WTC11 (cell line): ENCODE measurements around the gene VPS4A. TPM values are rescaled to one million over a fixed set of nuclear protein-coding genes. Genes with fewer than 3 reads are reported as not detected.
A peak's percentile ranks its signal among the peaks of the same experiment; 100 is the strongest.

Experiments
- FOXK1 ChIP-seq: sonication (generic); formaldehyde crosslinking; IDR thresholded peaks from 2 replicates; pipeline ENCODE4 v1.8.0; 2022; ENCODE audit warnings: mild to moderate bottlenecking, moderate library complexity, missing genetic modification reagents
- GABPB1 ChIP-seq: sonication (generic); formaldehyde crosslinking; IDR thresholded peaks from 2 replicates; pipeline ENCODE4 v1.8.1; 2023; ENCODE audit warnings: mild to moderate bottlenecking, missing genetic modification reagents
- JAZF1 ChIP-seq: fragments of 250-450 bp; sonication (Bioruptor Pico); IDR thresholded peaks from 2 replicates; pipeline ENCODE4 v1.9.0; 2021; ENCODE audit warnings: moderate library complexity, mild to moderate bottlenecking, inconsistent platforms
- MYBL2 ChIP-seq: sonication (generic); formaldehyde crosslinking; IDR thresholded peaks from 2 replicates; pipeline ENCODE4 v1.8.1; 2023; ENCODE audit warnings: mild to moderate bottlenecking, moderate library complexity, missing genetic modification reagents
- PRRX2 ChIP-seq: fragments of 250-450 bp; sonication (Bioruptor Pico); IDR thresholded peaks from 2 replicates; pipeline ENCODE4 v1.8.0; 2021; ENCODE audit warnings: mild to moderate bottlenecking
- SMAD3 ChIP-seq: sonication (generic); formaldehyde crosslinking; IDR thresholded peaks from 2 replicates; pipeline ENCODE4 v1.8.0; 2022; ENCODE audit warnings: missing genetic modification reagents, mild to moderate bottlenecking, borderline replicate concordance
- TCF7 ChIP-seq: sonication (generic); formaldehyde crosslinking; IDR thresholded peaks from 2 replicates; pipeline ENCODE4 v1.8.0; 2022; ENCODE audit warnings: mild to moderate bottlenecking, low read depth, missing genetic modification reagents, moderate library complexity
- ZNF121 ChIP-seq: sonication (generic); formaldehyde crosslinking; IDR thresholded peaks from 2 replicates; pipeline ENCODE4 v1.8.0; 2023; ENCODE audit warnings: missing genetic modification reagents
- ZNF232 ChIP-seq: sonication (generic); formaldehyde crosslinking; IDR thresholded peaks from 2 replicates; pipeline ENCODE4 v1.8.0; 2022; ENCODE audit warnings: mild to moderate bottlenecking, missing genetic modification reagents
- ZNF423 ChIP-seq: fragments of 250-450 bp; sonication (Bioruptor Pico); IDR thresholded peaks from 2 replicates; pipeline ENCODE4 v2.1.2; 2022; ENCODE audit warnings: mild to moderate bottlenecking, moderate library complexity
- total RNA-seq: library from RNA; stranded (reverse); gene quantifications from 3 replicates; pipeline ENCODE4 v1.2.3, GENCODE V29; 2021
- TF ChIP-seq, protein P1 (sequence below): sonication (generic); formaldehyde crosslinking; IDR thresholded peaks from 2 replicates; pipeline ENCODE4 v1.8.1; 2023; ENCODE audit warnings: mild to moderate bottlenecking, missing genetic modification reagents
- TF ChIP-seq, protein P2 (sequence below): sonication (generic); formaldehyde crosslinking; IDR thresholded peaks from 2 replicates; pipeline ENCODE4 v1.8.0; 2023; ENCODE audit warnings: mild to moderate bottlenecking, missing genetic modification reagents
- TF ChIP-seq, protein P3 (sequence below): sonication (generic); formaldehyde crosslinking; IDR thresholded peaks from 2 replicates; pipeline ENCODE4 v1.8.1; 2022; ENCODE audit warnings: mild to moderate bottlenecking, missing genetic modification reagents, moderate library complexity, borderline replicate concordance
- TF ChIP-seq, protein P4 (sequence below): fragments of 250-450 bp; sonication (Bioruptor Pico); conservative IDR thresholded peaks from 2 replicates; pipeline ENCODE4 v1.9.0; 2021; ENCODE audit warnings: mild to moderate bottlenecking
- TF ChIP-seq, protein P5 (sequence below): sonication (generic); formaldehyde crosslinking; IDR thresholded peaks from 2 replicates; pipeline ENCODE4 v1.8.1; 2022; ENCODE audit warnings: low read depth, missing genetic modification reagents, borderline replicate concordance
- TF ChIP-seq, protein P6 (sequence below): fragments of 250-450 bp; sonication (Bioruptor Pico); IDR thresholded peaks from 2 replicates; pipeline ENCODE4 v1.9.0; 2021; ENCODE audit warnings: mild to moderate bottlenecking, borderline replicate concordance
- TF ChIP-seq, protein P7 (sequence below): fragments of 250-450 bp; sonication (Bioruptor Pico); IDR thresholded peaks from 2 replicates; pipeline ENCODE4 v1.9.0; 2021; ENCODE audit warnings: moderate library complexity, mild to moderate bottlenecking, inconsistent platforms, borderline replicate concordance
- TF ChIP-seq, protein P8 (sequence below): fragments of 250-450 bp; sonication (Bioruptor Pico); IDR thresholded peaks from 2 replicates; pipeline ENCODE4 v1.9.0; 2021; ENCODE audit warnings: mild to moderate bottlenecking
- TF ChIP-seq, protein P9 (sequence below): sonication (generic); formaldehyde crosslinking; IDR thresholded peaks from 2 replicates; pipeline ENCODE4 v1.8.1; 2022; ENCODE audit warnings: mild to moderate bottlenecking, moderate library complexity, missing genetic modification reagents
- TF ChIP-seq, protein P10 (sequence below): sonication (generic); formaldehyde crosslinking; IDR thresholded peaks from 2 replicates; pipeline ENCODE4 v1.8.1; 2022; ENCODE audit warnings: low read depth, mild to moderate bottlenecking, moderate library complexity, missing genetic modification reagents, borderline replicate concordance

VPS4A gene
- total RNA-seq, 1 experiment from 2014 or later = 28.3 TPM

DNA sequence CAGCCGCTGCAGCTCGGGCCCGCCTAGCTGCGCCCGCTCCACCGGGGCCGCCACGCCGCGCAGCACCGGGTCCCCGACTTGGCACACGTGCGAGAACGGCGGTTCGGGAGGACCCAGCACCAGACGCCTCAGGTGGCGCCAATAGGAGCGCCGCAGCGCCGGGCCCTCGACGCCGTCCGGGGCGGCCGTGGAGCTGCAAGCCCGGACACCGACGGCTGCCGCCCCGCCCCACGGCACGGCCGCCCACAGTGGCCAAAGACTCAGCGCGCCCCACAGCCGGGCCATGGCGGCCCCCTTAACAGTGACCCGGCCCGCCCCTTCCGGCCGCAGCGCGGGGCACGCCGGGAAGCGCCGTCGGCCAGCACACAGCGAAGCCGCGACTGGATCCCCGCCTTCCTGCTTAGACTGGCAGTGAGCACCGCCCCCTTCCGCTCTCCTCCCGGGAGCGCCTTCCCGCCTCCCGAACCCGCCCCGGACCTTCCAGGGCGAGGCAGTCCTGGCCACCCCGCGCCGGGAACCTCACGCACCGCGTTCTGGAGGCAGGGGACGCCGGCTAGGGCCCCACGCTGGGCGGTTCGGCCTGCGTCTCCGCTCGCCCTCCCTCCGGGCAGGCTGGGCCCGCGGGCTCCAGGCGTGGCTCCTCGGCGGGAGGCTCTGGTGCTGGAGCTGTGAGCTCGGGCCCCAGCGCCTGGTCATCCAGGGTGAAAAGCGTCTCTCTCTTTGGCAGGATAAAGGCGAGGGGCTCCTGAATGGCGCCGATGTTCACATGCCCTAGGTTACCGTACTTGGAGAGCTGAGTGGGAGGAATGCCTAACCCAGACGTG is 19.3 kb downstream of the VPS4A start, which contains the start of gene PDF (continued):
- TF ChIP-seq, protein P1, sequence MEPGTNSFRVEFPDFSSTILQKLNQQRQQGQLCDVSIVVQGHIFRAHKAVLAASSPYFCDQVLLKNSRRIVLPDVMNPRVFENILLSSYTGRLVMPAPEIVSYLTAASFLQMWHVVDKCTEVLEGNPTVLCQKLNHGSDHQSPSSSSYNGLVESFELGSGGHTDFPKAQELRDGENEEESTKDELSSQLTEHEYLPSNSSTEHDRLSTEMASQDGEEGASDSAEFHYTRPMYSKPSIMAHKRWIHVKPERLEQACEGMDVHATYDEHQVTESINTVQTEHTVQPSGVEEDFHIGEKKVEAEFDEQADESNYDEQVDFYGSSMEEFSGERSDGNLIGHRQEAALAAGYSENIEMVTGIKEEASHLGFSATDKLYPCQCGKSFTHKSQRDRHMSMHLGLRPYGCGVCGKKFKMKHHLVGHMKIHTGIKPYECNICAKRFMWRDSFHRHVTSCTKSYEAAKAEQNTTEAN (CRISPR knock-in tag) = peak; percentile 60; the same call in 1 of the 2 replicates
- TF ChIP-seq ZNF423 (CRISPR knock-in tag) (no peak), PRRX2 (CRISPR knock-in tag) (peak; percentile 19), ZNF121 (CRISPR knock-in tag) (peak; percentile 22; the same call in 1 of the 2 replicates), SMAD3 (CRISPR knock-in tag) (no peak), GABPB1 (CRISPR knock-in tag) (peak; percentile 74), MYBL2 (CRISPR knock-in tag) (peak; percentile 50; the same call in 1 of the 2 replicates), FOXK1 (CRISPR knock-in tag) (peak; percentile 56), TCF7 (CRISPR knock-in tag) (no peak; the same call in 1 of the 2 replicates), JAZF1 (CRISPR knock-in tag) (no peak), ZNF232 (CRISPR knock-in tag) (peak; percentile 60)
- TF ChIP-seq, protein P2, sequence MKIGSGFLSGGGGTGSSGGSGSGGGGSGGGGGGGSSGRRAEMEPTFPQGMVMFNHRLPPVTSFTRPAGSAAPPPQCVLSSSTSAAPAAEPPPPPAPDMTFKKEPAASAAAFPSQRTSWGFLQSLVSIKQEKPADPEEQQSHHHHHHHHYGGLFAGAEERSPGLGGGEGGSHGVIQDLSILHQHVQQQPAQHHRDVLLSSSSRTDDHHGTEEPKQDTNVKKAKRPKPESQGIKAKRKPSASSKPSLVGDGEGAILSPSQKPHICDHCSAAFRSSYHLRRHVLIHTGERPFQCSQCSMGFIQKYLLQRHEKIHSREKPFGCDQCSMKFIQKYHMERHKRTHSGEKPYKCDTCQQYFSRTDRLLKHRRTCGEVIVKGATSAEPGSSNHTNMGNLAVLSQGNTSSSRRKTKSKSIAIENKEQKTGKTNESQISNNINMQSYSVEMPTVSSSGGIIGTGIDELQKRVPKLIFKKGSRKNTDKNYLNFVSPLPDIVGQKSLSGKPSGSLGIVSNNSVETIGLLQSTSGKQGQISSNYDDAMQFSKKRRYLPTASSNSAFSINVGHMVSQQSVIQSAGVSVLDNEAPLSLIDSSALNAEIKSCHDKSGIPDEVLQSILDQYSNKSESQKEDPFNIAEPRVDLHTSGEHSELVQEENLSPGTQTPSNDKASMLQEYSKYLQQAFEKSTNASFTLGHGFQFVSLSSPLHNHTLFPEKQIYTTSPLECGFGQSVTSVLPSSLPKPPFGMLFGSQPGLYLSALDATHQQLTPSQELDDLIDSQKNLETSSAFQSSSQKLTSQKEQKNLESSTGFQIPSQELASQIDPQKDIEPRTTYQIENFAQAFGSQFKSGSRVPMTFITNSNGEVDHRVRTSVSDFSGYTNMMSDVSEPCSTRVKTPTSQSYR = no peak
- TF ChIP-seq, protein P3, sequence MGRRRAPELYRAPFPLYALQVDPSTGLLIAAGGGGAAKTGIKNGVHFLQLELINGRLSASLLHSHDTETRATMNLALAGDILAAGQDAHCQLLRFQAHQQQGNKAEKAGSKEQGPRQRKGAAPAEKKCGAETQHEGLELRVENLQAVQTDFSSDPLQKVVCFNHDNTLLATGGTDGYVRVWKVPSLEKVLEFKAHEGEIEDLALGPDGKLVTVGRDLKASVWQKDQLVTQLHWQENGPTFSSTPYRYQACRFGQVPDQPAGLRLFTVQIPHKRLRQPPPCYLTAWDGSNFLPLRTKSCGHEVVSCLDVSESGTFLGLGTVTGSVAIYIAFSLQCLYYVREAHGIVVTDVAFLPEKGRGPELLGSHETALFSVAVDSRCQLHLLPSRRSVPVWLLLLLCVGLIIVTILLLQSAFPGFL = no peak
- TF ChIP-seq, protein P4, sequence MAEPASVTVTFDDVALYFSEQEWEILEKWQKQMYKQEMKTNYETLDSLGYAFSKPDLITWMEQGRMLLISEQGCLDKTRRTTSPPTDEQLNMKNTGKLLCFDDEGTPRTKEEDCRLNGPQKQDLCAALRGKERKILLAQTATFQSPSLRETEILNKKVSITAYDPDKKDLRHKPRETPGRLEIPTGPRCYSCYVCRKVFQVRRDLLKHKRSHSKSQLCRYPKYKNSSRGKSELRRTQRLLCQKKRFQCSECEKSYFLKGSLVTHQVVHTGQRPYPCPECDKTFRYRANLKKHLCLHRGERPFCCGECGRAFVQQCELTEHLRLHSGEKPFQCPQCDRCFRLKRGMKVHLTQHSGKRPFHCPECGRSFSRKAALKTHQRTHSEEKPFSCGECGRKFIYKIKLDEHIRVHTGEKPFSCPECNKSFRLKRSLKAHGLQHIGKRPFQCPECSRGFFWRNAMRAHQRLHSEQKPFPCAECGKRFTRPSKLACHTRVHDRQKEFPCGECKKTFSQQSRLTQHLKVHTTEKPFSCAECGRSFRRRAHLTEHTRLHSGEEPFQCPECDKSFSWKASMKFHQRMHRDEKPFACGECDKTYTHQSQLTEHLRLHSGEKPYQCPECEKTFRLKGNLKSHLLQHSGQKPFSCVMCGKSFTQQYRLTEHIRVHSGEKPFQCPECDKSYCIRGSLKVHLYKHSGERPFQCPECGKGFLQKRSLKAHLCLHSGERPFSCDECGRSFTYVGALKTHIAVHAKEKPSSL = no peak
- TF ChIP-seq, protein P5, sequence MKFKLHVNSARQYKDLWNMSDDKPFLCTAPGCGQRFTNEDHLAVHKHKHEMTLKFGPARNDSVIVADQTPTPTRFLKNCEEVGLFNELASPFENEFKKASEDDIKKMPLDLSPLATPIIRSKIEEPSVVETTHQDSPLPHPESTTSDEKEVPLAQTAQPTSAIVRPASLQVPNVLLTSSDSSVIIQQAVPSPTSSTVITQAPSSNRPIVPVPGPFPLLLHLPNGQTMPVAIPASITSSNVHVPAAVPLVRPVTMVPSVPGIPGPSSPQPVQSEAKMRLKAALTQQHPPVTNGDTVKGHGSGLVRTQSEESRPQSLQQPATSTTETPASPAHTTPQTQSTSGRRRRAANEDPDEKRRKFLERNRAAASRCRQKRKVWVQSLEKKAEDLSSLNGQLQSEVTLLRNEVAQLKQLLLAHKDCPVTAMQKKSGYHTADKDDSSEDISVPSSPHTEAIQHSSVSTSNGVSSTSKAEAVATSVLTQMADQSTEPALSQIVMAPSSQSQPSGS (CRISPR knock-in tag) = no peak
- TF ChIP-seq, protein P6, sequence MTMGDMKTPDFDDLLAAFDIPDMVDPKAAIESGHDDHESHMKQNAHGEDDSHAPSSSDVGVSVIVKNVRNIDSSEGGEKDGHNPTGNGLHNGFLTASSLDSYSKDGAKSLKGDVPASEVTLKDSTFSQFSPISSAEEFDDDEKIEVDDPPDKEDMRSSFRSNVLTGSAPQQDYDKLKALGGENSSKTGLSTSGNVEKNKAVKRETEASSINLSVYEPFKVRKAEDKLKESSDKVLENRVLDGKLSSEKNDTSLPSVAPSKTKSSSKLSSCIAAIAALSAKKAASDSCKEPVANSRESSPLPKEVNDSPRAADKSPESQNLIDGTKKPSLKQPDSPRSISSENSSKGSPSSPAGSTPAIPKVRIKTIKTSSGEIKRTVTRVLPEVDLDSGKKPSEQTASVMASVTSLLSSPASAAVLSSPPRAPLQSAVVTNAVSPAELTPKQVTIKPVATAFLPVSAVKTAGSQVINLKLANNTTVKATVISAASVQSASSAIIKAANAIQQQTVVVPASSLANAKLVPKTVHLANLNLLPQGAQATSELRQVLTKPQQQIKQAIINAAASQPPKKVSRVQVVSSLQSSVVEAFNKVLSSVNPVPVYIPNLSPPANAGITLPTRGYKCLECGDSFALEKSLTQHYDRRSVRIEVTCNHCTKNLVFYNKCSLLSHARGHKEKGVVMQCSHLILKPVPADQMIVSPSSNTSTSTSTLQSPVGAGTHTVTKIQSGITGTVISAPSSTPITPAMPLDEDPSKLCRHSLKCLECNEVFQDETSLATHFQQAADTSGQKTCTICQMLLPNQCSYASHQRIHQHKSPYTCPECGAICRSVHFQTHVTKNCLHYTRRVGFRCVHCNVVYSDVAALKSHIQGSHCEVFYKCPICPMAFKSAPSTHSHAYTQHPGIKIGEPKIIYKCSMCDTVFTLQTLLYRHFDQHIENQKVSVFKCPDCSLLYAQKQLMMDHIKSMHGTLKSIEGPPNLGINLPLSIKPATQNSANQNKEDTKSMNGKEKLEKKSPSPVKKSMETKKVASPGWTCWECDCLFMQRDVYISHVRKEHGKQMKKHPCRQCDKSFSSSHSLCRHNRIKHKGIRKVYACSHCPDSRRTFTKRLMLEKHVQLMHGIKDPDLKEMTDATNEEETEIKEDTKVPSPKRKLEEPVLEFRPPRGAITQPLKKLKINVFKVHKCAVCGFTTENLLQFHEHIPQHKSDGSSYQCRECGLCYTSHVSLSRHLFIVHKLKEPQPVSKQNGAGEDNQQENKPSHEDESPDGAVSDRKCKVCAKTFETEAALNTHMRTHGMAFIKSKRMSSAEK (CRISPR knock-in tag) = peak; percentile 31; the same call in 1 of the 2 replicates
- TF ChIP-seq, protein P7, sequence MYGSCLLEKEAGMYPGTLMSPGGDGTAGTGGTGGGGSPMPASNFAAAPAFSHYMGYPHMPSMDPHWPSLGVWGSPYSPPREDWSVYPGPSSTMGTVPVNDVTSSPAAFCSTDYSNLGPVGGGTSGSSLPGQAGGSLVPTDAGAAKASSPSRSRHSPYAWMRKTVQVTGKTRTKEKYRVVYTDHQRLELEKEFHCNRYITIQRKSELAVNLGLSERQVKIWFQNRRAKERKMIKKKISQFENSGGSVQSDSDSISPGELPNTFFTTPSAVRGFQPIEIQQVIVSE (CRISPR knock-in tag) = no peak
- TF ChIP-seq, protein P8, sequence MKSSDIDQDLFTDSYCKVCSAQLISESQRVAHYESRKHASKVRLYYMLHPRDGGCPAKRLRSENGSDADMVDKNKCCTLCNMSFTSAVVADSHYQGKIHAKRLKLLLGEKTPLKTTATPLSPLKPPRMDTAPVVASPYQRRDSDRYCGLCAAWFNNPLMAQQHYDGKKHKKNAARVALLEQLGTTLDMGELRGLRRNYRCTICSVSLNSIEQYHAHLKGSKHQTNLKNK = peak; percentile 94
- TF ChIP-seq, protein P9, sequence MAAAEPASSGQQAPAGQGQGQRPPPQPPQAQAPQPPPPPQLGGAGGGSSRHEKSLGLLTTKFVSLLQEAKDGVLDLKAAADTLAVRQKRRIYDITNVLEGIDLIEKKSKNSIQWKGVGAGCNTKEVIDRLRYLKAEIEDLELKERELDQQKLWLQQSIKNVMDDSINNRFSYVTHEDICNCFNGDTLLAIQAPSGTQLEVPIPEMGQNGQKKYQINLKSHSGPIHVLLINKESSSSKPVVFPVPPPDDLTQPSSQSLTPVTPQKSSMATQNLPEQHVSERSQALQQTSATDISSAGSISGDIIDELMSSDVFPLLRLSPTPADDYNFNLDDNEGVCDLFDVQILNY (CRISPR knock-in tag) = peak; percentile 97
- TF ChIP-seq, protein P10, sequence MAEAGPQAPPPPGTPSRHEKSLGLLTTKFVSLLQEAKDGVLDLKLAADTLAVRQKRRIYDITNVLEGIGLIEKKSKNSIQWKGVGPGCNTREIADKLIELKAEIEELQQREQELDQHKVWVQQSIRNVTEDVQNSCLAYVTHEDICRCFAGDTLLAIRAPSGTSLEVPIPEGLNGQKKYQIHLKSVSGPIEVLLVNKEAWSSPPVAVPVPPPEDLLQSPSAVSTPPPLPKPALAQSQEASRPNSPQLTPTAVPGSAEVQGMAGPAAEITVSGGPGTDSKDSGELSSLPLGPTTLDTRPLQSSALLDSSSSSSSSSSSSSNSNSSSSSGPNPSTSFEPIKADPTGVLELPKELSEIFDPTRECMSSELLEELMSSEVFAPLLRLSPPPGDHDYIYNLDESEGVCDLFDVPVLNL (CRISPR knock-in tag) = peak; percentile 86
